Measurements from ENCODE around the gene PARN.
A peak's percentile ranks its signal among the peaks of the same experiment; 100 is the strongest.

Gene PARN

DNA sequence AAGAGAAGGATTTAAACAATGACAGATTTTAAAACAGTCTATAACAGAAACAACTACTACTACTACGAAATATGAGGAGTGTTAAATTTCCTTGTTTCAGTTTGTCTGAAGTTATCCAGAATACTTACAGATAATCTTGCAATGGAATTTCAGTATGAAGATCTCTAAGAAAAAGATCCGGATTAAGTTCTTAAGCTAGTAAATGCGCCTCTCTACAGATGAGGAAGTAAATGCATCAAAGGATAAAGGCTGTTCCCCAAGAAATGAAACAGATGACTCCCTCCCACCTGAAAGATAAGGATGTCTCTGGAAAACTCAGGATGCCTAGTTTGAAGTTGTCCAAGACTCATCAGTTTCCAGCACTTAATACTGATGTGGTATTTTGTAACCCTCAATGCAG, 105.1 kb downstream of the PARN start:
- no peak for DNase-seq

GRCh38 chr16:14523632-14524031, 106.4 kb downstream of the PARN start:
- no peak for DNase-seq

DNA sequence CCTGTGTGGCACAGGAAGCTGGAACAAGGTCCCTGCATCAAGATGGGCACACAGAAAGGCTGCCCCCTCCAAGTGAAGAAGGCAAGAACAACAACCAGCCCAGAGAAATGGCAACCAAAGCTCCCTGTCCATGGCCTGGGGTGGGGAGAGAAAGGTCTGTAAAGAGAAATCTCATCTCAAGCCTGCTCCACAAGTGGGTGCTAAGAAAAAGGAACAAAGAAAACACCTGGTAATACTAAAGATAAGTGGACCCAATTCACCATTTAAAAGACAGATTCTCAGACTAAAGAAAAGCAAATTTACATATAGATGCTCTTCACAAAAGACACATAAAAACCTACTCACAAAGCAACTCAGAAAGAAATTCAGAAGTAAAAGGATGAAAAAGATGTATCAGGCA, 107.4 kb downstream of the PARN start:
- no peak for DNase-seq

DNA sequence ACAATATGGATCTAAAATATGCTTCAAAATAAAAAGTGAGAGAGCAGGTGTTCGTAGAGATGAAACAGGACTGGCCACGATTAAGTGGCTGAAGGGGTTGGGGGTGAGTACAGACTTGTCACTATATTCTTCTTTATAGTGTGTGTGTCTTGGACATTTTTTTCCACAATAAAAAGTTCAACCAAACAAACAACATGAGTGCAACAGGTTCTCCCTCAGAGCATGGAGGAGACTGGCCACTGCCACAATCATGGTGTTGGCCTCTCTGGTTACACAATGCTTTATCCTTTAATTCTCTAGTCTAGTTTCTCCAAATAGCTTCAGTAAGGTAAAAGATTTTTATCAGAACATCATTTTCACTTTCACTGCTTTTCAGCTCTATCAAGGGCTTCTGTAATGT, 109.3 kb downstream of the PARN start:
- no peak for DNase-seq

GRCh38 chr16:14514967-14515366, 115.1 kb downstream of the PARN start:
- DNase-seq: no peak

- DNase-seq: no peak
Measured at GRCh38 chr16:14513389-14514107, 116.5 kb downstream of the PARN start.

GRCh38 chr16:14511800-14512135, 118.3 kb downstream of the PARN start:
- no peak for DNase-seq

- no peak for DNase-seq
Measured at GRCh38 chr16:14510939-14511799, 118.9 kb downstream of the PARN start.

- no peak for DNase-seq
Measured at GRCh38 chr16:14510581-14510938, 119.5 kb downstream of the PARN start.

GRCh38 chr16:14509675-14510132, 120.4 kb downstream of the PARN start:
- no peak for DNase-seq

- no peak for DNase-seq
Measured at GRCh38 chr16:14509055-14509454, 121.0 kb downstream of the PARN start.

DNA sequence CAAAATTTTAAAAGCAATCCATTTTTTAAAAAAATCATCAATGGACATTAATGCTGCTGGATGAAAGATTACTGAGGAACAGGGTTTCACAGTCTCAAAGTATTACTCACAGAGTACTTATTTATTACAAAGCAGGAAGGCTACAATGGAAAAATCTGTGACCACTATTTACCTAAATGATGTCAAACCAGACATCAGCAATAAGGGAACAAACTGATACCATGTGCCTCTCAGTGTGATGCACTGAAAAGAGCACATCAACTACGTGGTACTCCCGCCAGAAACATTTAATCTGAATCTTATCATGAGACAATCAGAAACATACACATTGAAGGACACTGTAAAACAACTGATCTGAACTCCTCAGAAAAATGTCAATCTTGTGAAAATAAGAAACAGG, 124.2 kb downstream of the PARN start:
- DNase-seq: no peak

DNA sequence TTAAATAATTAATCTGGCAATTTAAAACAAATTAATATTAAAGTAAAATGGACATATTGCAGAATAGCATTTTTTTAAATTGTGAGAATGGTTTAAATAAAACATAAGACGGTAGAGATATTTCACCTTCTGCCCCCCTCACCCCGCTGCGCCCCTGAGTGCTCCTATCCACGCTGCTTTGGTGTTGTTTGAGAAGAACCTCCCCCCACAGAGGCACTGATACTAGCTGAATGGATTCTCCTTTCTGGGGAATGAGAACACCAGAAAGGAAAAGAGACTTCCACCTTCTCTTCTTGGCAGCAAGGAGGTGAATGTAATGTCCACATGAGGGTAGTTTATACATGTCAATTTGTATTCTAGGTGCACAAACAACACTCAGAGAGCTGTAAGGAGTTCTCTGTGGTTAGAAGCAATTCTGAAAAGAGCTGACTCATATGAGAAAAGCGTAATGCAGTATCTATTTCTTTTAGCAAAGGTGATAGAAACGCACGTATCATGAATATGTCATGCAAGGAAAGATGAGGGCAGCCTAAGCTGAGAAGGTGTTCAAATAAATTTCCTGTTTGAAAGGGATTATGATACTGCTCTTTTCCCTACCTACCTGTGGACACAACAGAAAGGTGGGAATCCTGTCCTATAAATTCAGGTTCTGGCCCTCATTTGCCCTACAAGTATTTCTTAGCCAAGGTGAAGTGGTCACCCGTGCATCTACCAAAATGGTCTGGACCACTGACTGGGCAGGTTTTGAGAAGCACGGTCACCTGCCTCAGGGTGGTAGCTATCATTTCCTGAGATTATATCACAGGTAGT, 126.9 kb downstream of the PARN start:
- DNase-seq: no peak

DNA sequence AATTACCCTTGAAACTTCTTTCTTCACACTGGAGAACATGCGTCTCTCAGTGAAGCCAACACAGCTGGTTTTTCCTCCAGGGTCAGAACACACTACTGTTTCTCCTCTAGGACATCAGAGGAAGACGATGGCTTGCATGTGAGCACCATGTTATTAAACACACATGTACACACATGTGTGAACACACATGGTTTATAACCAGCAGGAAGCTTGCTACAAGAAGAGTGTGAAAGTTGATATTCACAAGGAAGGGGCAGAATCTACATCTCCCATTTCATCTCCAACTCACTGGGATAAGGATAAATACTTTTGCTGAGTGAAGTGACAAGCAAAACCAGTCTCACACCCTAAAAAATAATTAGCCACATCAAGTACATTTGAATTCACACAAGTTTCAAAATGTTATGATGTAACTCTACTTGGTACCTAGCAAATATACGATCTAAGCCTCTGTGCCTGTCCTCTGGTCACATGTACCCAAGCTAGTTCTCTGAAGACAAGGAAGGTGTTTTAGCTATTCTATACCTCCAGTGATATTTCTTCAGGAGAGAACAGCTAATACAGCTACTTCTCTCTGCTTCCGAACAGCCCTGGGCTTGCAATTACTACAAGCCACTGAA, 127.7 kb downstream of the PARN start:
- DNase-seq: no peak

DNA sequence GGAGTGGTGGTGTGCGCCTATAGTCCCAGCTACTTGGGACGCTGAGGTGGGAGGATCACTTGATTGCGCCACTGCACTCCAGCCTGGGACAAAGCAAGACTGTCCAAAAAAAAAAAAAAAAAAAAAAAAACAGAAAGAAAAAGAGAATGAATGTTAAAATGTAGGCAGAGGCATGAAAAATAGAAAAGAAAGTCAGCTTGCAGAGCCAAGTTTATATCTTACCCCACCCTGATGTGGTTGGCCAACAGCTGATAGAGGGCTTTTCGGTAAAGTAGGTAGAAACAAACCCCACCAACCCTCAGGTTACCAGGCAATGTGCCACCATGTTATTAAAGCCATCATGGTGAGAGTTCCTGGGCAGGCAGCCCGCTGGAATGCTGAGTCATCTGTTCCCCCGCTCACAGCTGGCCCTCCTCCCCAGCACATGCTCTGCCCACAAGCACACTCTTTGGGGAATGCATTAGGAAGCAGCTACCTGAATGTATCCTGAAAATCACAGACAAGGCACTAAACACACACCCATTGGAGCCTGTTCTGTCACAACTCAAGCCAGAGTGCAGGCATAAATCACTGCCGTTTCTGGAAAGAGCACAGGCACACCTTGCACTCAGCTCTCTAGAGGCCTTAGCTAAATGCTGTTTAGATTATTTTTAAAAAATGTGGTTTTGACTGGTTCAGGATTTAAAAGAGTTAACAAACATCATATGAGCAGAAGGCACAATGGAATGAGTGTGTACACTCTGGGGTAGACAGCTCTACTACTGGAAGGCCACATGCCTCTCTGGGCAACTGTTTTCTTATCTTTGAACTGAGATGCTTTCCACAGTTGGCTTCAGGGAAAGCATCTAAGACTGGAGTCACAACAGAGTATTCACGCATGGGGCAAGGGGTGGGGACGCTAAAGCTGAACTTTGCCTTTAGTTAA, 128.5 kb downstream of the PARN start:
- peak; percentile 94 for DNase-seq

DNA sequence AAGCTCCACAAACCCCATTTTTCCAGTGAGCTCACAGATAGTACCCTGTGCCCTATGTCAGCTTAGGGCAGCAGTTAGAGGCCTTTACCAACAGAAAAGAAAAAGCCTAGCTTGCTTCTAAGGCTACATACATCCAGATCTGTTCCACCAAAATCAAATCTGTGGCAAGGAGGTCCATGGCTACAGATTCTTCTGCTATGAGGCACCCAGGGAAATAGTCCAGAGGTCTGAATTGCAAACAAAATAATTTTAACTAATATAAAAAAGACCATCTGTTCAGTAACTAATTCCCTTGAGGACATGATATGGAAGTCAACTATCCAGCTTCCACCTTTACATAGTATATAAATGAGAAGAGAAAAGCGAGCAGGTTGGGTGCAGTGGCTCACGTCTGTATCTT, 129.3 kb downstream of the PARN start:
- peak; percentile 32 for DNase-seq

DNA sequence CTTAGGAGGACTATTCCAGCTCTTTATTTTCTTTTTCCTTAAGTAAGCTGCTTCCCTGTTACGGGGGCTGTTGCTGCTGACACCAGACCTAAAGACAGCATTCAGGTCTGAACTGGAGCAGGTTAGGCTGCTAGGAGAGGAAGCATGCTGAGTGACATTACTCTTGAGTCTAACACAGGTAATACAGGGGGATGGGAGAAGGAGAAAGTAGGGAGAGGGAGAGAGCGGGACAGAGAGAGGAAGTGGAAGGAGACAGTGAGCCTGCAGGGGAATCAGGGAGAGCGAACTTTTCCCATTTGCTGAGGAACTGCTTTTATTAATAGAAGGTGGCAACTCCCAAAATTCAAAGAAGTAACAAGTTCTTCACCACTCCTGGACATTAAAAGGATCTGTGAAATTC, 130.9 kb downstream of the PARN start:
- DNase-seq: no peak

DNA sequence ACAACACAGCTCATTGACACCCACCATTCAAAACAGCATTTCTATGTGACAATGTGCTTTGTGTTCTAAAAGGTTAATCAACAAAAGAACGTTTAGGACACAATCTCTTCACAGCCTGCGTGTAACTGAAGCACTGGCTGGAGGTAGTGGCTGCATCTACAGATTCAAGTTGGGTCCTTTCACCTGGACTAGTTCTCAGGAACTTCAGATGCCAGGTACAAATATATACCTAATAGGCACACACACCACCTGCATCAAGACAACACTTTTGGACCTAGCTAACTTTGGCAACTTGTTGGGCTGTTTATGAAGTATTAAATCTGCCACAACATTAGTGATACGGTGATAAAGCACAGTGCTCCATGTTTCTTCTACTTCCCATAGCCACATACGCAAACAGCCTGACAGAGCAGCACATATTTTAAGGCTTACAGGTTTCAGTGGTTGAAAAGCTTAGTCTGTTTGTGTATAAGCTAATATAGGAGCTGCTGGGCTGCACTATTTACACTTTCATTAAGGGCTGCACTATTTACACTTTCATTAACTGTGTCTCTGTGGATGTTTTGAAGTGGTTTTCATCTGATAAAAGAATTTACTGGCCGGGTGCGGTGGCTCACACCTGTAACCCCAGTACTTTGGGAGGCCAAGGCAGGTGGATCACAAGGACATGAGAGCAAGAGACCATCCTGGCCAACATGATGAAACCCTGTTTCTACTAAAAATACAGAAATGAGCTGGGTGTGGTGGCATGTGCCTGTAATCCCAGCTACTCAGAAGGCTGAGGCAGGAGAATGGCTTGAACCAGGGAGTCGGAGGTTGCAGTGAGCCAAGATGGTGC, 132.6 kb downstream of the PARN start:
- peak; percentile 29 for DNase-seq

DNA sequence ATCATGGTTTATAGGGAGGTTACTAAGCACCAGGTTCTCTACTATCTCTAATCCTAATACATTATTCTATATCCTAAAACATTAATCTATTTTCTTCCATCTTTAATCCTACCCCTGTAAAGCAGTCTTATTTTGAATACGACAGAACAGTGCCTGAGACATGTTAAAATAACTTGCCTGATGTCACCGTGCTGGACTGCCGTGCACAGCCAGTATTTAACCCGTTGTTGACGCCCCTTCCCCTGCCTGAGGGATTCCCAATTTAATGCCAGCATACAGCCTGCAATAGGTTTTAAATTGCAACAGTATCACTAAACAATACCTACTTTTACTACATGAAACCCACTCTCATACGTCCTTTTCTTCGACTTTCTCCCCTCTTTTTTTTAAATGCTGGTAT, 133.3 kb downstream of the PARN start:
- no peak for DNase-seq

GRCh38 chr16:14496047-14496770, 133.9 kb downstream of the PARN start:
- no peak for DNase-seq
